Mucosa of descending colon (tissue), 3 donors: ENCODE measurements around the gene KLHDC2. TPM values are rescaled to one million over a fixed set of nuclear protein-coding genes. Genes with fewer than 3 reads are reported as not detected.
"Not testable (repeated sequence)": the region's sequence is repeated elsewhere in the genome, so short reads cannot be mapped to it uniquely, and the experiment has no call there.

Experiments used
- ATAC-seq: fragments of 200-7000 bp; cut with Tn5 transposase; one replicate; pipeline ENCODE4 v1.9.1; 2020; ENCODE audit warnings: mild to moderate bottlenecking, moderate library complexity
- DNase-seq, 3 donors: peaks; one replicate each; pipeline ENCODE4 v3.0.0-alpha.2; 2020
- H3K36me3 ChIP-seq: fragments of 200-600 bp; one replicate; pipeline ENCODE4 v1.8.0; 2021; ENCODE audit warnings: low read depth, mild to moderate bottlenecking
- H3K4me1 ChIP-seq: fragments of 200-600 bp; one replicate; pipeline ENCODE4 v1.8.0; 2021; ENCODE audit warnings: low read depth, mild to moderate bottlenecking
- H3K4me3 ChIP-seq: fragments of 200-600 bp; one replicate; pipeline ENCODE4 v1.8.0; 2021; ENCODE audit warnings: mild to moderate bottlenecking
- H3K9me3 ChIP-seq: fragments of 200-600 bp; one replicate; pipeline ENCODE4 v1.8.0; 2021; ENCODE audit warnings: mild to moderate bottlenecking
- intact Hi-C, 2 donors: fragments of 100-400 bp; cut with DNase I in 1 of 2; cut with micrococcal nuclease in 1 of 2; formaldehyde crosslinking; loops; one replicate each; pipeline versions ENCODE4 v1.11.0 to v1.11.1; 2022; cut with DNase I, micrococcal nuclease
- total RNA-seq, 3 donors: library from RNA; stranded (reverse); fragmentation: NEBNext Ultra II Directional in 2 of 3; extraction: Animal tissue kit (Norgen Biotek cat#: 25700) in 2 of 3; gene quantifications; one replicate each; pipeline versions ENCODE4 v1.2.1 to v1.2.4, GENCODE V29; 2021 to 2023
- TF ChIP-seq, protein P1 (sequence below): fragments of 200-600 bp; IDR thresholded peaks from one replicate; pipeline ENCODE4 v1.8.0; 2022; ENCODE audit warnings: antibody characterized with exemption, mild to moderate bottlenecking
- donor health status: DM: no; HTN: no; CAD: no; lungs with moderate emphysema.
- donor health status: DM: no; HTN: no; CAD: no.
- donor health status: DM: no; HTN: yes; CAD: no.

KLHDC2 gene
- total RNA-seq, 3 donors from 2014 or later, result 65.2 to 83.0 (median 75.0) TPM

DNA sequence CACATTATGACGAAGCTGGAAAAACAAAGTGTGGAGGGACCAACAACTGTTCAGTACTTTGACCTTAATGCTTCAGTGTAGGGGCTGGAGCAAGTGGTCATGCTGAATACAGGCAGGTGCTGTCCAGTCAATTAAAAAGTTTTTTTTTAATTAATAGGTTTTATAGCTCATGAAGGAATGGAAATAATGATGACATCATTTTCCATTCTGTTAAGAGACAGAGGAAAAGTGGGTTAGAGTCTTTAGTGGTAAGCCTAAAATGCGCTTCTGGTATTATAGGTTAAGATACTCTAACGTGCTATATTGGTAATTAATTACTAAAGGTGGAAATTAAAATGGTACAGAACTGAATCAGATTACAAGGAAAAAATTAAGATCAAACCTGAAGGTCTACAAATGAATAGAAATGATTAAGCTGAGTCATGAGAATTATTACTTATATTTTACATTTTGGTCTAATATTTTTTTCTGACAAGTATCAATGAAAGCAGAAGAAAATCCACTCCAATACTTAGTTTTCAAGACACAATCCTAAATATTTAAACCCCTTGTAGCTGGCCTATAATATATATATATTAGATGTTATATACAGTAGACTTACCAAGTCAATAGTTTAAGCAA, 15.6 kb downstream of the KLHDC2 start:
- DNase-seq (no peak), ATAC-seq (no peak)
- Histone ChIP-seq H3K36me3 (peaks cover 14% of the 10 kb centered on the region), H3K9me3 (no peaks in the 10 kb centered on the region), H3K4me1 (peaks cover 5% of the 10 kb centered on the region), H3K4me3 (no peak overlapping the region)
- TF ChIP-seq, protein P1, sequence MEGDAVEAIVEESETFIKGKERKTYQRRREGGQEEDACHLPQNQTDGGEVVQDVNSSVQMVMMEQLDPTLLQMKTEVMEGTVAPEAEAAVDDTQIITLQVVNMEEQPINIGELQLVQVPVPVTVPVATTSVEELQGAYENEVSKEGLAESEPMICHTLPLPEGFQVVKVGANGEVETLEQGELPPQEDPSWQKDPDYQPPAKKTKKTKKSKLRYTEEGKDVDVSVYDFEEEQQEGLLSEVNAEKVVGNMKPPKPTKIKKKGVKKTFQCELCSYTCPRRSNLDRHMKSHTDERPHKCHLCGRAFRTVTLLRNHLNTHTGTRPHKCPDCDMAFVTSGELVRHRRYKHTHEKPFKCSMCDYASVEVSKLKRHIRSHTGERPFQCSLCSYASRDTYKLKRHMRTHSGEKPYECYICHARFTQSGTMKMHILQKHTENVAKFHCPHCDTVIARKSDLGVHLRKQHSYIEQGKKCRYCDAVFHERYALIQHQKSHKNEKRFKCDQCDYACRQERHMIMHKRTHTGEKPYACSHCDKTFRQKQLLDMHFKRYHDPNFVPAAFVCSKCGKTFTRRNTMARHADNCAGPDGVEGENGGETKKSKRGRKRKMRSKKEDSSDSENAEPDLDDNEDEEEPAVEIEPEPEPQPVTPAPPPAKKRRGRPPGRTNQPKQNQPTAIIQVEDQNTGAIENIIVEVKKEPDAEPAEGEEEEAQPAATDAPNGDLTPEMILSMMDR, result no peak
- intact Hi-C loops, result loop anchor here (10.0 kb wide), 1 partner anchor 51 kb away; no protein-coding TSS in a partner anchor

DNA sequence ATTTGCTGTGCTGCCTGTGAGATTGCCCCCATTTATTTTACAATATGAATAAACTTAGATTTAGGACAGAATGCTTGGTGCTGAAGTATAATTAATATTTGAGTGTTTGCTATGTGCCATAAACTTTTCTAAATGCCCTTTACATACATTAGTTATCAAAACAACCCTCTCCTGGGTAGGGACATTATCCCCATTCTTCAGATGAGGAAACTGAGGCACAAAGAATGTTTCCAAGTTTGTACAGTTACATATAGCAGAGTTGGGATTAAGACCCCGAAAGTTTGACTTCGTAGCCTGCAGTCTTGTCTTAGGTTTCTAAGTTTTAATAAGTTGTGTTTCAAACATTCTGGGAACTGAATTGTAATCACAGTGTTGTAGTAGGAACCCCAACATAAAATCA, 18.4 kb downstream of the KLHDC2 start:
- Histone ChIP-seq H3K4me3 (no peak overlapping the region), H3K36me3 (peaks cover 14% of the 10 kb centered on the region), H3K9me3 (no peaks in the 10 kb centered on the region), H3K4me1 (peaks cover 5% of the 10 kb centered on the region)
- ATAC-seq (no peak), DNase-seq (no peak)
- intact Hi-C loops, result loop anchor here (10.0 kb wide), 1 partner anchor 48 kb away; no protein-coding TSS in a partner anchor
- TF ChIP-seq, protein P1, result no peak

DNA sequence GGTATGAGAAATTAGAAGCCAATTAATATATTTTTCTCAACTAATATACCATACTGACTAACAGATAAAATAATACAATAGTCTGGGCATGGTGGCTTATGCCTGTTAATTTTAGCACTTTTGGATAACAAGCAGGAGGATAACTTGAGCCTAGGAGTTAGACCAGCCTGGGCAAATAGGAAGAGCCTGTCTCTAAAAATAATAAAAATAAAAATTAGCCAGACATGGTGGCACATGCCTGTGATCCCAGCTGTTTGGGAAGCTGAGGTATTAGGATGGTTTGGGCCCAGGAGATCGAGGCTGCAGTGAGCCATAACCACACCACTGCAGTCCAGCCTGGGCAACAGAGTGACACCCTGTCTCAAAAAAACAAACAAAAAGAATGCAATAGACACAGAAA, 24.7 kb downstream of the KLHDC2 start:
- intact Hi-C loops, result no loop called here
- no peak for ATAC-seq

DNA sequence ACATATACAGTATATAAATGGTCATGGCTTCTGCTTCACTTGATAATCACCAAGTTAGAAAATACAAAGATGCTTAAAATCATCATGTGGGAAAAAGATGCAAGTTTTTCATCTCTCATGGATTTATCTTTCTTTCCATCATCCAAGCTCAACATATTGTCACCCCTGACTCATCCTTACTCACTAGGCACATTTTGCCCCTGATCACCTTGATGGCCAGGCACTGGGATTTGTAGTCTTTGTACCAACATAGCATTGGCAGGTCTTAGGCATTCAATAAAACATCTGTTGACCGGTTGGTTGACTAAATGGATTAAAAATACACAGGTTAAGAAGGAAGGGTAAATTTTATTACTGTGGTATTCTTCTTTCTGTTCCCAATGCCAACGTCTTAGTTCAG, 28.1 kb downstream of the KLHDC2 start:
- ATAC-seq (no peak), DNase-seq (no peak)
- intact Hi-C loops, result no loop called here
- no peaks in the 10 kb centered on the region for H3K9me3 ChIP-seq
- no peaks in the 10 kb centered on the region for H3K4me1 ChIP-seq
- no peak overlapping the region for H3K4me3 ChIP-seq
- TF ChIP-seq, protein P1, result no peak
- H3K36me3 ChIP-seq, result peaks cover 10% of the 10 kb centered on the region

More for the DNA sequence above, 24.7 kb downstream of the KLHDC2 start:
- no peaks in the 10 kb centered on the region for H3K36me3 ChIP-seq
- no peak for DNase-seq
- H3K4me1 ChIP-seq, result no peaks in the 10 kb centered on the region
- TF ChIP-seq, protein P1, result no peak
- H3K4me3 ChIP-seq, result no peak overlapping the region
- no peaks in the 10 kb centered on the region for H3K9me3 ChIP-seq

DNA sequence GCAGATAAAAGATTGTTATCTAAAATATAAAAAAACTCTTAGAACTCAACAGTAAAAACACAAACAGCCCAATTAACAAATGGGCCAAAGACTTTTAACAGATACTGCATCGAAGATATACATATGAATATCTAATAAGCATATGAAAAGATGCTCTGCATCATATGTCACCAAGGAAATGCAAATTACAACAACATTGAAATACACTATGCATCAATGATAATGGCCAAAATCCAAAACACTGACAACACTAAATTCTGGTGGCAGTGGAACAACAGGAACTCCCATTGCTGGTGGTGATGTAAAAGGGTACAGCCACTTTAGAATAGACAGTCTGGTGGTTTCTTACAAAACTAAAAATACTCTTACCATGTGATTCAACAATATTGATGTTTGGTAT, 40.8 kb downstream of the KLHDC2 start:
- no peaks in the 10 kb centered on the region for H3K4me1 ChIP-seq
- DNase-seq (no peak), ATAC-seq (no peak)
- intact Hi-C loops, result no loop called here
- TF ChIP-seq, protein P1, result no peak
- H3K4me3 ChIP-seq, result no peak overlapping the region
- no peaks in the 10 kb centered on the region for H3K9me3 ChIP-seq
- no peaks in the 10 kb centered on the region for H3K36me3 ChIP-seq

DNA sequence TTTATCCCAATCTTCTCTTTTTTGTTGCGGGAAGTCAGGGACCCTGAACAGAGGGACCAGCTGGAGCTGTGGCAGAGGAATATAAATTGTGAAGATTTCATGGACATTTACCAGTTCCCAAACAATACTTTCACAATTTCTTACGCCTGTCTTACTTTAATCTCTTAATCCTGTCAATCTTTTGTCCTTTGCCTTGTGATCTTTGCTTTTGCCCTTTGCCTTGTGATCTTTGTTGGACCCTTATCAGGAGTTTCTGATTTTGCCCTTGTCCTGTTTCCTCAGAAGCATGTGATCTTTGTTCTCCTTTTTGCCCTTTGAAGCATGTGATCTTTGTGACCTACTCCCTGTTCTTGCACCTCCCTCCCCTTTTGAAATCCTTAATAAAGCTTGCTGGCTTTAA, 48.2 kb downstream of the KLHDC2 start:
- H3K4me3 ChIP-seq, H3K9me3 ChIP-seq, ATAC-seq, intact Hi-C loops, H3K36me3 ChIP-seq, H3K4me1 ChIP-seq, DNase-seq: not testable (repeated sequence)
